ENCODE data around the gene SURF2. TPM values are rescaled to one million over a fixed set of nuclear protein-coding genes. Genes with fewer than 3 reads are reported as not detected.

SURF2 gene
- total and polyA plus RNA-seq, 2 experiments from 2014 or later, result 39.9 to 104 TPM

DNA sequence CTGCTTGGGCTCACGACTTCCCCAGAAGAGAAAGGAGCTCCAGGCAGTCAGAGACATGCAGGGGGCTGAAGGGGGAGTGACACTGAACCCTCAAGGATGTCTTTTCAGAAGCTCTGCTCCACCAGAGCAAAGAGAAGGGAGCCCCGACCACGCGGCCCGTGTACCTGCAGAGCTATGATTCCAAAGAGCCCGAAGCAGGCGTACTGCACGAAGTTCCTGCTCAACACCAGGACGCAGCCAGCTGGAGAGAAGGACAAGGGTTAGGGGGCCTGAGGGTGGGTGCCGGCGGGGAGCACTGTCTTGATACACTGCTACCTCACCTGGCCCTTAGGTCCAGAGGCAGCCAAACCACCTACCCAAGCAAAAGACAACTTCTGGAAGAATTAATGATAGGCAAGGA lies 10.1 kb downstream of the SURF2 start:
- Histone ChIP-seq H3K9me2 (ENCODE audit: insufficient read depth) (no peaks in the 10 kb centered on the region), H3K4me1 (ENCODE audit: insufficient read depth) (no peaks in the 10 kb centered on the region), H3K4me2 (no peak overlapping the region), H3K4me3 (no peak overlapping the region), H3K27me3 (ENCODE audit: insufficient read depth) (no peaks in the 10 kb centered on the region), H2AFZ (no peak overlapping the region), H3K79me2 (replicated peaks; ENCODE audit: insufficient read depth) (peaks cover 58% of the 10 kb centered on the region), H3K27ac (ENCODE audit: low read depth) (no peak overlapping the region), H3F3A (replicated peaks; ENCODE audit: low read depth) (peaks cover 10% of the 10 kb centered on the region; the same call in 1 of the 2 replicates), H3K36me3 (ENCODE audit: insufficient read depth) (peaks cover 27% of the 10 kb centered on the region), H4K20me1 (replicated peaks; ENCODE audit: insufficient read depth) (peaks cover 60% of the 10 kb centered on the region)
- TF ChIP-seq JUNB (IDR thresholded peaks at IDR 0.05; ENCODE audit: unreplicated experiment) (no peak), ZNF114 (CRISPR knock-in tag; IDR thresholded peaks at IDR 0.05) (no peak), EZH2 (IDR thresholded peaks at IDR 0.05; ENCODE audit: low read depth, unreplicated experiment) (no peak), ETS1 (IDR thresholded peaks at IDR 0.05) (no peak), STAT1 (IDR thresholded peaks at IDR 0.05; ENCODE audit: unreplicated experiment) (no peak), NANOG (IDR thresholded peaks at IDR 0.05; ENCODE audit: borderline replicate concordance) (no peak), CTCF (conservative IDR thresholded peaks at IDR 0.05; ENCODE audit: low read depth in 2 of 2) (no peak), EZH2phosphoT487 (IDR thresholded peaks at IDR 0.05; ENCODE audit: unreplicated experiment) (no peak), CREB1 (CRISPR knock-in tag; IDR thresholded peaks at IDR 0.05; ENCODE audit: low read depth) (no peak), POLR2AphosphoS5 (IDR thresholded peaks at IDR 0.05; ENCODE audit: low read depth) (no peak), ZNF331 (CRISPR knock-in tag; IDR thresholded peaks at IDR 0.05; ENCODE audit: low read depth) (no peak), REST (IDR thresholded peaks at IDR 0.05; ENCODE audit: unreplicated experiment) (no peak)
- TF ChIP-seq, protein P1, sequence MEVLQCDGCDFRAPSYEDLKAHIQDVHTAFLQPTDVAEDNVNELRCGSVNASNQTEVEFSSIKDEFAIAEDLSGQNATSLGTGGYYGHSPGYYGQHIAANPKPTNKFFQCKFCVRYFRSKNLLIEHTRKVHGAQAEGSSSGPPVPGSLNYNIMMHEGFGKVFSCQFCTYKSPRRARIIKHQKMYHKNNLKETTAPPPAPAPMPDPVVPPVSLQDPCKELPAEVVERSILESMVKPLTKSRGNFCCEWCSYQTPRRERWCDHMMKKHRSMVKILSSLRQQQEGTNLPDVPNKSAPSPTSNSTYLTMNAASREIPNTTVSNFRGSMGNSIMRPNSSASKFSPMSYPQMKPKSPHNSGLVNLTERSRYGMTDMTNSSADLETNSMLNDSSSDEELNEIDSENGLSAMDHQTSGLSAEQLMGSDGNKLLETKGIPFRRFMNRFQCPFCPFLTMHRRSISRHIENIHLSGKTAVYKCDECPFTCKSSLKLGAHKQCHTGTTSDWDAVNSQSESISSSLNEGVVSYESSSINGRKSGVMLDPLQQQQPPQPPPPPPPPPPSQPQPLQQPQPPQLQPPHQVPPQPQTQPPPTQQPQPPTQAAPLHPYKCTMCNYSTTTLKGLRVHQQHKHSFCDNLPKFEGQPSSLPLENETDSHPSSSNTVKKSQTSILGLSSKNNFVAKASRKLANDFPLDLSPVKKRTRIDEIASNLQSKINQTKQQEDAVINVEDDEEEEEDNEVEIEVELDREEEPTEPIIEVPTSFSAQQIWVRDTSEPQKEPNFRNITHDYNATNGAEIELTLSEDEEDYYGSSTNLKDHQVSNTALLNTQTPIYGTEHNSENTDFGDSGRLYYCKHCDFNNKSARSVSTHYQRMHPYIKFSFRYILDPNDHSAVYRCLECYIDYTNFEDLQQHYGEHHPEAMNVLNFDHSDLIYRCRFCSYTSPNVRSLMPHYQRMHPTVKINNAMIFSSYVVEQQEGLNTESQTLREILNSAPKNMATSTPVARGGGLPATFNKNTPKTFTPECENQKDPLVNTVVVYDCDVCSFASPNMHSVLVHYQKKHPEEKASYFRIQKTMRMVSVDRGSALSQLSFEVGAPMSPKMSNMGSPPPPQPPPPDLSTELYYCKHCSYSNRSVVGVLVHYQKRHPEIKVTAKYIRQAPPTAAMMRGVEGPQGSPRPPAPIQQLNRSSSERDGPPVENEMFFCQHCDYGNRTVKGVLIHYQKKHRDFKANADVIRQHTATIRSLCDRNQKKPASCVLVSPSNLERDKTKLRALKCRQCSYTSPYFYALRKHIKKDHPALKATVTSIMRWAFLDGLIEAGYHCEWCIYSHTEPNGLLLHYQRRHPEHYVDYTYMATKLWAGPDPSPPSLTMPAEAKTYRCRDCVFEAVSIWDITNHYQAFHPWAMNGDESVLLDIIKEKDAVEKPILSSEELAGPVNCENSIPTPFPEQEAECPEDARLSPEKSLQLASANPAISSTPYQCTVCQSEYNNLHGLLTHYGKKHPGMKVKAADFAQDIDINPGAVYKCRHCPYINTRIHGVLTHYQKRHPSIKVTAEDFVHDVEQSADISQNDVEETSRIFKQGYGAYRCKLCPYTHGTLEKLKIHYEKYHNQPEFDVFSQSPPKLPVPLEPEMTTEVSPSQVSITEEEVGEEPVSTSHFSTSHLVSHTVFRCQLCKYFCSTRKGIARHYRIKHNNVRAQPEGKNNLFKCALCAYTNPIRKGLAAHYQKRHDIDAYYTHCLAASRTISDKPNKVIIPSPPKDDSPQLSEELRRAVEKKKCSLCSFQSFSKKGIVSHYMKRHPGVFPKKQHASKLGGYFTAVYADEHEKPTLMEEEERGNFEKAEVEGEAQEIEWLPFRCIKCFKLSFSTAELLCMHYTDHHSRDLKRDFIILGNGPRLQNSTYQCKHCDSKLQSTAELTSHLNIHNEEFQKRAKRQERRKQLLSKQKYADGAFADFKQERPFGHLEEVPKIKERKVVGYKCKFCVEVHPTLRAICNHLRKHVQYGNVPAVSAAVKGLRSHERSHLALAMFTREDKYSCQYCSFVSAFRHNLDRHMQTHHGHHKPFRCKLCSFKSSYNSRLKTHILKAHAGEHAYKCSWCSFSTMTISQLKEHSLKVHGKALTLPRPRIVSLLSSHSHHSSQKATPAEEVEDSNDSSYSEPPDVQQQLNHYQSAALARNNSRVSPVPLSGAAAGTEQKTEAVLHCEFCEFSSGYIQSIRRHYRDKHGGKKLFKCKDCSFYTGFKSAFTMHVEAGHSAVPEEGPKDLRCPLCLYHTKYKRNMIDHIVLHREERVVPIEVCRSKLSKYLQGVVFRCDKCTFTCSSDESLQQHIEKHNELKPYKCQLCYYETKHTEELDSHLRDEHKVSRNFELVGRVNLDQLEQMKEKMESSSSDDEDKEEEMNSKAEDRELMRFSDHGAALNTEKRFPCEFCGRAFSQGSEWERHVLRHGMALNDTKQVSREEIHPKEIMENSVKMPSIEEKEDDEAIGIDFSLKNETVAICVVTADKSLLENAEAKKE (CRISPR knock-in tag; IDR thresholded peaks at IDR 0.05), result no peak
- DNase-seq (ENCODE audit: low spot score), result no peak
- Mint-ChIP-seq H3K4me1 (peaks cover 6% of the 10 kb centered on the region; the same call in 2 of the 3 replicates), H3K36me3 (ENCODE audit: low read depth) (peaks cover 73% of the 10 kb centered on the region), H3K27me3 (ENCODE audit: insufficient read depth, low read depth, poor library complexity) (peaks cover 8% of the 10 kb centered on the region), H3K4me3 (no peak overlapping the region), H3K9me3 (no peaks in the 10 kb centered on the region), H3K27ac (no peak overlapping the region)
- ATAC-seq, result no peak
